GM23338 (cell line): ENCODE results near the gene GSTT4. TPM values are rescaled to one million over a fixed set of nuclear protein-coding genes. Genes with fewer than 3 reads are reported as not detected.
"Not testable (repeated sequence)": the region's sequence is repeated elsewhere in the genome, so short reads cannot be mapped to it uniquely, and the experiment has no call there.

Source experiments
- ATAC-seq: fragments of 200-7000 bp; cut with Tn5 transposase; 3 replicates; pipeline ENCODE4 v1.9.1; 2020
- DNase-seq: peaks from one replicate; pipeline ENCODE4 v3.0.0-alpha.2; 2015; ENCODE audit warnings: low spot score
- H2AFZ ChIP-seq: fragments of 200-600 bp; sonication (generic); 2 replicates; pipeline ENCODE4 v1.8.0; 2016; ENCODE audit warnings: antibody characterized with exemption, mild to moderate bottlenecking, moderate library complexity
- H3F3A ChIP-seq: fragments of 200-600 bp; sonication (generic); replicated peaks from 2 replicates; pipeline ENCODE4 v1.8.0; 2017; ENCODE audit warnings: antibody characterized with exemption, mixed run types, low read depth
- H3K27ac ChIP-seq: fragments of 200-600 bp; sonication (generic); 2 replicates; pipeline ENCODE4 v1.6.1; 2016; ENCODE audit warnings: low read depth
- H3K27me3 ChIP-seq: fragments of 200-600 bp; sonication (generic); 2 replicates; pipeline ENCODE4 v1.8.0; 2016; ENCODE audit warnings: mild to moderate bottlenecking, mixed run types, moderate library complexity; ENCODE audit not compliant: insufficient read depth
- H3K36me3 ChIP-seq: fragments of 200-600 bp; sonication (generic); 2 replicates; pipeline ENCODE4 v1.8.0; 2016; ENCODE audit warnings: mild to moderate bottlenecking; ENCODE audit not compliant: insufficient read depth
- H3K4me1 ChIP-seq: fragments of 200-600 bp; sonication (generic); 2 replicates; pipeline ENCODE4 v1.8.0; 2016; ENCODE audit warnings: mild to moderate bottlenecking, moderate library complexity; ENCODE audit not compliant: insufficient read depth
- H3K4me2 ChIP-seq: fragments of 200-600 bp; sonication (generic); 2 replicates; pipeline ENCODE4 v1.7.1; 2017; ENCODE audit warnings: mixed run types
- H3K4me3 ChIP-seq: fragments of 200-600 bp; sonication (generic); 2 replicates; pipeline ENCODE4 v1.6.1; 2016; ENCODE audit warnings: mixed run types
- H3K79me2 ChIP-seq: fragments of 200-600 bp; sonication (generic); replicated peaks from 2 replicates; pipeline ENCODE4 v1.8.0; 2017; ENCODE audit warnings: mild to moderate bottlenecking; ENCODE audit not compliant: insufficient read depth
- H3K9me2 ChIP-seq: fragments of 200-600 bp; sonication (generic); 2 replicates; pipeline ENCODE4 v1.8.0; 2017; ENCODE audit not compliant: insufficient read depth
- H4K20me1 ChIP-seq: fragments of 200-600 bp; sonication (generic); replicated peaks from 2 replicates; pipeline ENCODE4 v1.8.0; 2017; ENCODE audit warnings: mild to moderate bottlenecking; ENCODE audit not compliant: insufficient read depth
- H3K27ac Mint-ChIP-seq: 2 replicates; pipeline ENCODE4 v1.8.0; 2020; ENCODE audit warnings: inconsistent platforms, mild to moderate bottlenecking, moderate library complexity, mixed read lengths
- H3K27me3 Mint-ChIP-seq: 3 replicates; pipeline ENCODE4 v1.8.0; 2022; ENCODE audit warnings: low read depth, mild to moderate bottlenecking, moderate library complexity, mixed read lengths, inconsistent platforms; ENCODE audit not compliant: insufficient read depth, poor library complexity
- H3K36me3 Mint-ChIP-seq: 3 replicates; pipeline ENCODE4 v1.8.0; 2021; ENCODE audit warnings: low read depth, mild to moderate bottlenecking, inconsistent platforms, moderate library complexity, mixed read lengths
- H3K4me1 Mint-ChIP-seq: 3 replicates; pipeline ENCODE4 v1.8.0; 2020; ENCODE audit warnings: mild to moderate bottlenecking, inconsistent platforms, mixed read lengths
- H3K4me3 Mint-ChIP-seq: 3 replicates; pipeline ENCODE4 v1.8.0; 2021; ENCODE audit warnings: moderate library complexity, mild to moderate bottlenecking, inconsistent platforms, mixed read lengths
- H3K9me3 Mint-ChIP-seq: 3 replicates; pipeline ENCODE4 v1.8.0; 2020; ENCODE audit warnings: moderate library complexity, mild to moderate bottlenecking, inconsistent platforms, mixed read lengths
- CREB1 ChIP-seq: fragments of 250-450 bp; sonication (Bioruptor Pico); IDR thresholded peaks from 2 replicates; pipeline ENCODE4 v1.5.0; 2020; ENCODE audit warnings: low read depth, mild to moderate bottlenecking, moderate library complexity
- EZH2 ChIP-seq: fragments of 200-600 bp; sonication (generic); IDR thresholded peaks from one replicate; pipeline ENCODE4 v1.8.0; 2017; ENCODE audit warnings: antibody characterized with exemption, mild to moderate bottlenecking, low read depth; ENCODE audit not compliant: unreplicated experiment
- EZH2phosphoT487 ChIP-seq: fragments of 200-600 bp; sonication (generic); IDR thresholded peaks from one replicate; pipeline ENCODE4 v1.8.1; 2018; ENCODE audit warnings: antibody characterized with exemption; ENCODE audit not compliant: unreplicated experiment
- JUNB ChIP-seq: IDR thresholded peaks from one replicate; pipeline ENCODE4 v1.6.1; 2016; ENCODE audit warnings: antibody characterized with exemption; ENCODE audit not compliant: unreplicated experiment
- POLR2AphosphoS5 ChIP-seq: IDR thresholded peaks from 2 replicates; pipeline ENCODE4 v1.6.1; 2016; ENCODE audit warnings: antibody characterized with exemption, low read depth
- ZNF114 ChIP-seq: fragments of 250-450 bp; sonication (Bioruptor Pico); IDR thresholded peaks from 2 replicates; pipeline ENCODE4 v1.5.0; 2020; ENCODE audit warnings: mild to moderate bottlenecking, moderate library complexity
- ZNF331 ChIP-seq: fragments of 250-450 bp; sonication (Bioruptor Pico); IDR thresholded peaks from 2 replicates; pipeline ENCODE4 v1.5.0; 2020; ENCODE audit warnings: low read depth, mild to moderate bottlenecking, moderate library complexity
- polyA plus RNA-seq: library from polyadenylated mRNA; unstranded; fragments of >200 nt; fragmentation: Nextera tagmentation; extraction: Ambion mirVana; gene quantifications from 2 replicates; pipeline ENCODE4 v1.2.1, GENCODE V29; 2016
- total RNA-seq: library from RNA; depleted of rRNA; stranded (reverse); fragments of >200 nt; shearing (Covaris generic); gene quantifications from 2 replicates; pipeline ENCODE4 v1.2.3, GENCODE V29; 2014
- TF ChIP-seq, protein P1 (sequence below): IDR thresholded peaks from one replicate; pipeline ENCODE4 v1.6.1; 2018; ENCODE audit warnings: antibody characterized with exemption; ENCODE audit not compliant: unreplicated experiment
- TF ChIP-seq, protein P2 (sequence below): fragments of 250-450 bp; sonication (Bioruptor Pico); IDR thresholded peaks from 2 replicates; pipeline ENCODE4 v1.5.0; 2020; ENCODE audit warnings: mild to moderate bottlenecking, moderate library complexity

Gene GSTT4
- total and polyA plus RNA-seq, 2 experiments from 2014 or later, result not detected

- TF ChIP-seq, protein P1, sequence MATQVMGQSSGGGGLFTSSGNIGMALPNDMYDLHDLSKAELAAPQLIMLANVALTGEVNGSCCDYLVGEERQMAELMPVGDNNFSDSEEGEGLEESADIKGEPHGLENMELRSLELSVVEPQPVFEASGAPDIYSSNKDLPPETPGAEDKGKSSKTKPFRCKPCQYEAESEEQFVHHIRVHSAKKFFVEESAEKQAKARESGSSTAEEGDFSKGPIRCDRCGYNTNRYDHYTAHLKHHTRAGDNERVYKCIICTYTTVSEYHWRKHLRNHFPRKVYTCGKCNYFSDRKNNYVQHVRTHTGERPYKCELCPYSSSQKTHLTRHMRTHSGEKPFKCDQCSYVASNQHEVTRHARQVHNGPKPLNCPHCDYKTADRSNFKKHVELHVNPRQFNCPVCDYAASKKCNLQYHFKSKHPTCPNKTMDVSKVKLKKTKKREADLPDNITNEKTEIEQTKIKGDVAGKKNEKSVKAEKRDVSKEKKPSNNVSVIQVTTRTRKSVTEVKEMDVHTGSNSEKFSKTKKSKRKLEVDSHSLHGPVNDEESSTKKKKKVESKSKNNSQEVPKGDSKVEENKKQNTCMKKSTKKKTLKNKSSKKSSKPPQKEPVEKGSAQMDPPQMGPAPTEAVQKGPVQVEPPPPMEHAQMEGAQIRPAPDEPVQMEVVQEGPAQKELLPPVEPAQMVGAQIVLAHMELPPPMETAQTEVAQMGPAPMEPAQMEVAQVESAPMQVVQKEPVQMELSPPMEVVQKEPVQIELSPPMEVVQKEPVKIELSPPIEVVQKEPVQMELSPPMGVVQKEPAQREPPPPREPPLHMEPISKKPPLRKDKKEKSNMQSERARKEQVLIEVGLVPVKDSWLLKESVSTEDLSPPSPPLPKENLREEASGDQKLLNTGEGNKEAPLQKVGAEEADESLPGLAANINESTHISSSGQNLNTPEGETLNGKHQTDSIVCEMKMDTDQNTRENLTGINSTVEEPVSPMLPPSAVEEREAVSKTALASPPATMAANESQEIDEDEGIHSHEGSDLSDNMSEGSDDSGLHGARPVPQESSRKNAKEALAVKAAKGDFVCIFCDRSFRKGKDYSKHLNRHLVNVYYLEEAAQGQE, result no peak
- TF ChIP-seq POLR2AphosphoS5 (no peak), EZH2phosphoT487 (no peak), CREB1 (CRISPR knock-in tag) (no peak), ZNF114 (CRISPR knock-in tag) (no peak)
Measured at GRCh38 chr22:24046024-24046423, 40.8 kb upstream of the GSTT4 start (continued).

- Histone ChIP-seq H3K4me1 (no peaks in the 10 kb centered on the region), H3K4me3 (no peak overlapping the region), H3F3A (no peaks in the 10 kb centered on the region), H3K79me2 (no peaks in the 10 kb centered on the region), H4K20me1 (no peaks in the 10 kb centered on the region; the same call in none of the 2 replicates), H2AFZ (no peak overlapping the region), H3K27me3 (no peaks in the 10 kb centered on the region), H3K36me3 (peaks cover 20% of the 10 kb centered on the region; the same call in 1 of the 2 replicates), H3K4me2 (no peak overlapping the region), H3K27ac (no peak overlapping the region), H3K9me2 (no peaks in the 10 kb centered on the region; the same call in 1 of the 2 replicates)
- H3K27me3 Mint-ChIP-seq, result no peaks in the 10 kb centered on the region
- no peak for ATAC-seq
- H3K36me3 Mint-ChIP-seq, result peaks cover 25% of the 10 kb centered on the region
- DNase-seq, result no peak
- H3K4me3 Mint-ChIP-seq, result no peak overlapping the region
- no peak overlapping the region for H3K27ac Mint-ChIP-seq
- no peaks in the 10 kb centered on the region for H3K4me1 Mint-ChIP-seq
- no peaks in the 10 kb centered on the region for H3K9me3 Mint-ChIP-seq
- TF ChIP-seq EZH2 (no peak), ZNF114 (CRISPR knock-in tag) (no peak), JUNB (no peak), ZNF331 (CRISPR knock-in tag) (no peak), EZH2phosphoT487 (no peak)
- TF ChIP-seq, protein P2, sequence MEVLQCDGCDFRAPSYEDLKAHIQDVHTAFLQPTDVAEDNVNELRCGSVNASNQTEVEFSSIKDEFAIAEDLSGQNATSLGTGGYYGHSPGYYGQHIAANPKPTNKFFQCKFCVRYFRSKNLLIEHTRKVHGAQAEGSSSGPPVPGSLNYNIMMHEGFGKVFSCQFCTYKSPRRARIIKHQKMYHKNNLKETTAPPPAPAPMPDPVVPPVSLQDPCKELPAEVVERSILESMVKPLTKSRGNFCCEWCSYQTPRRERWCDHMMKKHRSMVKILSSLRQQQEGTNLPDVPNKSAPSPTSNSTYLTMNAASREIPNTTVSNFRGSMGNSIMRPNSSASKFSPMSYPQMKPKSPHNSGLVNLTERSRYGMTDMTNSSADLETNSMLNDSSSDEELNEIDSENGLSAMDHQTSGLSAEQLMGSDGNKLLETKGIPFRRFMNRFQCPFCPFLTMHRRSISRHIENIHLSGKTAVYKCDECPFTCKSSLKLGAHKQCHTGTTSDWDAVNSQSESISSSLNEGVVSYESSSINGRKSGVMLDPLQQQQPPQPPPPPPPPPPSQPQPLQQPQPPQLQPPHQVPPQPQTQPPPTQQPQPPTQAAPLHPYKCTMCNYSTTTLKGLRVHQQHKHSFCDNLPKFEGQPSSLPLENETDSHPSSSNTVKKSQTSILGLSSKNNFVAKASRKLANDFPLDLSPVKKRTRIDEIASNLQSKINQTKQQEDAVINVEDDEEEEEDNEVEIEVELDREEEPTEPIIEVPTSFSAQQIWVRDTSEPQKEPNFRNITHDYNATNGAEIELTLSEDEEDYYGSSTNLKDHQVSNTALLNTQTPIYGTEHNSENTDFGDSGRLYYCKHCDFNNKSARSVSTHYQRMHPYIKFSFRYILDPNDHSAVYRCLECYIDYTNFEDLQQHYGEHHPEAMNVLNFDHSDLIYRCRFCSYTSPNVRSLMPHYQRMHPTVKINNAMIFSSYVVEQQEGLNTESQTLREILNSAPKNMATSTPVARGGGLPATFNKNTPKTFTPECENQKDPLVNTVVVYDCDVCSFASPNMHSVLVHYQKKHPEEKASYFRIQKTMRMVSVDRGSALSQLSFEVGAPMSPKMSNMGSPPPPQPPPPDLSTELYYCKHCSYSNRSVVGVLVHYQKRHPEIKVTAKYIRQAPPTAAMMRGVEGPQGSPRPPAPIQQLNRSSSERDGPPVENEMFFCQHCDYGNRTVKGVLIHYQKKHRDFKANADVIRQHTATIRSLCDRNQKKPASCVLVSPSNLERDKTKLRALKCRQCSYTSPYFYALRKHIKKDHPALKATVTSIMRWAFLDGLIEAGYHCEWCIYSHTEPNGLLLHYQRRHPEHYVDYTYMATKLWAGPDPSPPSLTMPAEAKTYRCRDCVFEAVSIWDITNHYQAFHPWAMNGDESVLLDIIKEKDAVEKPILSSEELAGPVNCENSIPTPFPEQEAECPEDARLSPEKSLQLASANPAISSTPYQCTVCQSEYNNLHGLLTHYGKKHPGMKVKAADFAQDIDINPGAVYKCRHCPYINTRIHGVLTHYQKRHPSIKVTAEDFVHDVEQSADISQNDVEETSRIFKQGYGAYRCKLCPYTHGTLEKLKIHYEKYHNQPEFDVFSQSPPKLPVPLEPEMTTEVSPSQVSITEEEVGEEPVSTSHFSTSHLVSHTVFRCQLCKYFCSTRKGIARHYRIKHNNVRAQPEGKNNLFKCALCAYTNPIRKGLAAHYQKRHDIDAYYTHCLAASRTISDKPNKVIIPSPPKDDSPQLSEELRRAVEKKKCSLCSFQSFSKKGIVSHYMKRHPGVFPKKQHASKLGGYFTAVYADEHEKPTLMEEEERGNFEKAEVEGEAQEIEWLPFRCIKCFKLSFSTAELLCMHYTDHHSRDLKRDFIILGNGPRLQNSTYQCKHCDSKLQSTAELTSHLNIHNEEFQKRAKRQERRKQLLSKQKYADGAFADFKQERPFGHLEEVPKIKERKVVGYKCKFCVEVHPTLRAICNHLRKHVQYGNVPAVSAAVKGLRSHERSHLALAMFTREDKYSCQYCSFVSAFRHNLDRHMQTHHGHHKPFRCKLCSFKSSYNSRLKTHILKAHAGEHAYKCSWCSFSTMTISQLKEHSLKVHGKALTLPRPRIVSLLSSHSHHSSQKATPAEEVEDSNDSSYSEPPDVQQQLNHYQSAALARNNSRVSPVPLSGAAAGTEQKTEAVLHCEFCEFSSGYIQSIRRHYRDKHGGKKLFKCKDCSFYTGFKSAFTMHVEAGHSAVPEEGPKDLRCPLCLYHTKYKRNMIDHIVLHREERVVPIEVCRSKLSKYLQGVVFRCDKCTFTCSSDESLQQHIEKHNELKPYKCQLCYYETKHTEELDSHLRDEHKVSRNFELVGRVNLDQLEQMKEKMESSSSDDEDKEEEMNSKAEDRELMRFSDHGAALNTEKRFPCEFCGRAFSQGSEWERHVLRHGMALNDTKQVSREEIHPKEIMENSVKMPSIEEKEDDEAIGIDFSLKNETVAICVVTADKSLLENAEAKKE (CRISPR knock-in tag), result no peak
Measured at GRCh38 chr22:24043958-24044357, 38.7 kb upstream of the GSTT4 start.

DNA sequence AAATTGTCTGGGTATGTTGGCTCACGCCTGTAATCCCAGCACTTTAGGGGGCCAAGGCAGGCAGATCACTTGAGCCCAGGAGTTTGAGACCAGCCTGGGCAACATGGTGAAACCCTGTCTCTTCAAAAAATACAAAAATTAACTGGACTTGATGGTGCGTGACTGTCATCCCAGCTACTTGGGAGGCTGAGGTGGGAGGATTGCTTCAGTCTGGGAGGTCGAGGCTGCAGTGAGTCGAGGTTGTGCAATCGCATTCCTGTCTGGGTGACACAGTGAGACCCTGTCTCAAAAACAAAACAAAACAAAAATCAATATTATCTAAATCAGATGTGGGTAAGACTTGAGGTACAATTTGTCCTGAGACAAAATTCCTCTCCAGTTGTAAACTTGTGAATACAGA lies 38.2 kb upstream of the GSTT4 start:
- H3K27me3 Mint-ChIP-seq, H4K20me1 ChIP-seq, H3K4me2 ChIP-seq, H3K9me2 ChIP-seq, H3K9me3 Mint-ChIP-seq, H3K4me3 ChIP-seq, H3K27ac ChIP-seq, H3K4me3 Mint-ChIP-seq, ATAC-seq, H3K27me3 ChIP-seq, H2AFZ ChIP-seq, H3K79me2 ChIP-seq, H3K27ac Mint-ChIP-seq, H3K4me1 ChIP-seq, H3F3A ChIP-seq, H3K4me1 Mint-ChIP-seq, DNase-seq: not testable (repeated sequence)
- peaks cover 23% of the 10 kb centered on the region; the same call in 1 of the 2 replicates for H3K36me3 ChIP-seq
- H3K36me3 Mint-ChIP-seq, result peaks cover 29% of the 10 kb centered on the region
